Omental fat pad (tissue), 4 donors: ENCODE data around the gene ZNF148. TPM values are rescaled to one million over a fixed set of nuclear protein-coding genes. Genes with fewer than 3 reads are reported as not detected.

Experiments
- ATAC-seq: fragments of 150-250 bp; one replicate; pipeline ENCODE4 v1.9.1; 2016; ENCODE audit warnings: mild to moderate bottlenecking, moderate library complexity; ENCODE audit not compliant: low FRiP score
- DNase-seq: peaks from one replicate; pipeline ENCODE4 v3.0.0-alpha.2; 2019; ENCODE audit warnings: low spot score
- CTCF ChIP-seq, 3 donors: fragments of 450-650 bp; IDR thresholded peaks; one replicate each; pipeline ENCODE4 v1.5.1; 2016 to 2017; ENCODE audit warnings: antibody characterized with exemption in 3 of 3, mild to moderate bottlenecking in 3 of 3, moderate library complexity in 2 of 3
- small RNA-seq: library from RNA; depleted of rRNA; stranded (forward); fragments of <200 nt; gene quantifications from one replicate; pipeline ENCODE3, GENCODE V24; 2016
- total RNA-seq, 4 donors: library from RNA; depleted of rRNA; stranded (reverse); fragments of >200 nt; gene quantifications; one replicate each; pipeline ENCODE4 v1.1.0, GENCODE V29; 2016

Gene ZNF148
- total RNA-seq, 4 donors from 2014 or later = 23.9 to 34.5 (median 24.9) TPM

- no peak for TF ChIP-seq CTCF (IDR thresholded peaks at IDR 0.05)
- no peak for ATAC-seq
- no peak for DNase-seq
These were observed 189.3 kb downstream of the ZNF148 start for GRCh38 chr3:125185805-125186204.

- DNase-seq (no peak), ATAC-seq (no peak)
- TF ChIP-seq CTCF (IDR thresholded peaks at IDR 0.05) = no peak
These were observed 195.3 kb downstream of the ZNF148 start for GRCh38 chr3:125179884-125180240.

- DNase-seq (no peak), ATAC-seq (no peak)
- no peak for TF ChIP-seq CTCF (IDR thresholded peaks at IDR 0.05)
These were observed 195.8 kb downstream of the ZNF148 start for GRCh38 chr3:125179143-125179883.

- ATAC-seq = no peak
- TF ChIP-seq CTCF (IDR thresholded peaks at IDR 0.05) = no peak
- no peak for DNase-seq
These were observed 197.4 kb downstream of the ZNF148 start for GRCh38 chr3:125177746-125178145.

Small RNA genes within 50 kb of the gene (small RNA-seq; reads per million reads assigned to genes)
- not detected for gene RNU6-232P

Other genes with a start within 250 kb of the ZNF148 start
- 10 to 100 TPM in 1 of 4 donors, 1 to 10 TPM in 2, not detected in 1; 2.6 to 65.3 (median 8.7) TPM for gene SLC12A8, start 162.6 kb downstream of the ZNF148 start, total RNA-seq
- 10 to 100 TPM; 35.0 to 49.0 (median 39.6) TPM for gene SNX4, start 144.9 kb upstream of the ZNF148 start, total RNA-seq
- gene OSBPL11, start 220.2 kb upstream of the ZNF148 start, total RNA-seq = 10 to 100 TPM; 12.2 to 19.5 (median 18.1) TPM